Heart right ventricle (tissue), 16 donors: ENCODE results near the gene BAIAP3. TPM values are rescaled to one million over a fixed set of nuclear protein-coding genes. Genes with fewer than 3 reads are reported as not detected.
A peak's percentile ranks its signal among the peaks of the same experiment; 100 is the strongest.

Experiments
- ATAC-seq, 8 donors: fragments of 200-7000 bp; cut with Tn5 transposase; one replicate each; pipeline ENCODE4 v1.9.1; 2020; ENCODE audit warnings: mild to moderate bottlenecking in 8 of 8, moderate library complexity in 8 of 8, moderate number of reproducible peaks in 1 of 8
- DNase-seq, 2 donors: peaks; one replicate each; pipeline ENCODE4 v3.0.0-alpha.2; 2020
- H3K27ac ChIP-seq, 10 donors: fragments of 200-600 bp; sonication (generic) in 2 of 10; one replicate each; pipeline versions ENCODE4 v1.5.0 to v1.8.0; 2020 to 2022; ENCODE audit warnings: mild to moderate bottlenecking in 3 of 10
- H3K27me3 ChIP-seq, 7 donors: fragments of 200-600 bp; one replicate each; pipeline ENCODE4 v1.8.0; 2021 to 2022; ENCODE audit warnings: mild to moderate bottlenecking in 2 of 7
- H3K36me3 ChIP-seq, 9 donors: fragments of 200-600 bp; sonication (generic) in 1 of 9; one replicate each; pipeline versions ENCODE4 v1.5.0 to v1.8.0; 2020 to 2022; ENCODE audit warnings: mild to moderate bottlenecking in 2 of 9
- H3K4me1 ChIP-seq, 9 donors: fragments of 200-600 bp; sonication (generic) in 1 of 9; one replicate each; pipeline versions ENCODE4 v1.5.0 to v1.8.0; 2020 to 2022; ENCODE audit warnings: mild to moderate bottlenecking in 4 of 9
- H3K4me3 ChIP-seq, 10 donors: fragments of 200-600 bp; sonication (generic) in 2 of 10; one replicate each; pipeline versions ENCODE4 v1.5.0 to v1.8.0; 2020 to 2022; ENCODE audit warnings: mild to moderate bottlenecking in 7 of 10, moderate library complexity in 2 of 10
- H3K9me3 ChIP-seq, 11 donors: fragments of 200-600 bp in 10 of 11; sonication (generic) in 2 of 11; one replicate each; pipeline versions ENCODE4 v1.5.0 to v1.8.0; 2013 to 2022; ENCODE audit warnings: mild to moderate bottlenecking in 2 of 11, control low read depth in 1 of 11, moderate library complexity in 1 of 11
- CTCF ChIP-seq, 9 donors: fragments of 200-600 bp; sonication (generic) in 2 of 9; IDR thresholded peaks; one replicate each; pipeline versions ENCODE4 v1.5.0 to v1.8.0; 2021 to 2022; ENCODE audit warnings: antibody characterized with exemption in 9 of 9, mild to moderate bottlenecking in 5 of 9, moderate library complexity in 1 of 9
- WGBS, 2 donors: extraction: QIAGEN DNeasy Blood & Tissue Kit; methylation state at CpG; one replicate each; pipeline ENCODE4 v1.1.7; 2013; ENCODE audit warnings: inconsistent platforms in 1 of 2; 5-methylcytosine and 5-hydroxymethylcytosine counted together
- intact Hi-C, 10 donors: fragments of 100-400 bp; cut with DNase I; formaldehyde crosslinking; loops; one replicate each; pipeline versions ENCODE4 v1.11.1 to v1.14.2; 2022
- polyA plus RNA-seq, 2 donors: library from polyadenylated mRNA; stranded (reverse); fragments of 200-250 nt; gene quantifications; one replicate each; pipeline ENCODE4 v1.2.3, GENCODE V29; 2013
- total RNA-seq, 10 donors: library from RNA; stranded (reverse); fragmentation: NEBNext Ultra II Directional in 3 of 10; extraction: Animal tissue kit (Norgen Biotek cat#: 25700) in 3 of 10; gene quantifications; one replicate each; pipeline versions ENCODE4 v1.2.1 to v1.2.4, GENCODE V29; 2021 to 2023
- donor health status: Arrhythmogenic right ventricular cardiomyopathy.
- donor health status: ischemic (EF 13 %, LVEDD 7.1; RV severe dilation, severe dysfunction).
- donor health status: healthy with polysubstance abuse.
- donor health status: DM: no; HTN: yes; CAD: no.
- donor health status: DM: no; HTN: no; CAD: no.
- donor health status: ischemic (EF 25% LVEDD 6.9; RV normal size, moderate dysfunction).
- donor health status: ischemic (EF 25% LVEDD 5.7; RV mildly dilated, moderate dysfunction).
- donor health status: healthy.
- donor health status: DM: yes; HTN: yes; CAD: no.
- donor health status: Ischemic cardiomyopathy.
- donor health status: ischemic (EF 35%, LVEDD 5.7; RV mildly dilated, moderate dysfunction).
- donor health status: nonischemic (EF 11% LVEDD 7.7; RV severe dilation, severe dysfunction).
- donor health status: DM: yes; HTN: yes; CAD: no.
- donor health status: PGD.
- donor health status: ischemic (EF 29% LVEDD 5.4; RV normal size, mild dysfunction).
- donor health status: nonischemic (EF 23%, LVEDD 6.1; RV moderate dilation, normal function).

The BAIAP3 gene
- total and polyA plus RNA-seq, 12 donors, result 0.37 to 6.8 (median 2.0) TPM

- intact Hi-C loops, result no loop called here
- ATAC-seq, result no peak
- no peaks in the 10 kb centered on the region for H3K9me3 ChIP-seq
- 85 to 91% methylated on average over 10 of the region's 10 CpGs for WGBS, 2 donors
- no peak overlapping the region for H3K4me3 ChIP-seq
- TF ChIP-seq CTCF (IDR thresholded peaks at IDR 0.05), result no peak
- no peak for DNase-seq
- H3K36me3 ChIP-seq, result peaks cover 0 to 57% (median 9%) of the 10 kb centered on the region in 9 donors
- no peaks in the 10 kb centered on the region for H3K27me3 ChIP-seq
- peaks cover 7 to 26% (median 17%) of the 10 kb centered on the region in 9 donors for H3K4me1 ChIP-seq
- H3K27ac ChIP-seq, result peak overlapping the region in 2 of 10 donors; percentile 76 to 90
Observed at GRCh38 chr16:1380195-1380594, 46.8 kb downstream of the BAIAP3 start.

- Histone ChIP-seq H3K9me3 (no peaks in the 10 kb centered on the region), H3K27me3 (no peaks in the 10 kb centered on the region), H3K36me3 (peaks cover 0 to 64% (median 9%) of the 10 kb centered on the region in 9 donors), H3K4me1 (peaks cover 7 to 26% (median 17%) of the 10 kb centered on the region in 9 donors), H3K27ac (no peak overlapping the region), H3K4me3 (no peak overlapping the region)
- ATAC-seq (no peak), DNase-seq (no peak)
- WGBS, 2 donors, result 94 to 95% methylated on average over 9 of the region's 9 CpGs
- intact Hi-C loops, result no loop called here
- TF ChIP-seq CTCF (IDR thresholded peaks at IDR 0.05), result no peak
Observed at GRCh38 chr16:1381612-1382406, 48.4 kb downstream of the BAIAP3 start.

- Histone ChIP-seq H3K9me3 (no peaks in the 10 kb centered on the region), H3K27me3 (no peaks in the 10 kb centered on the region), H3K36me3 (peaks cover 0 to 80% (median 9%) of the 10 kb centered on the region in 9 donors), H3K27ac (no peak overlapping the region), H3K4me1 (peaks cover 3 to 16% (median 8%) of the 10 kb centered on the region in 9 donors), H3K4me3 (no peak overlapping the region)
- ATAC-seq, result no peak
- no peak for TF ChIP-seq CTCF (IDR thresholded peaks at IDR 0.05)
- intact Hi-C loops, result no loop called here
- DNase-seq, result no peak
- 92 to 94% methylated on average over 18 of the region's 18 CpGs for WGBS, 2 donors
Observed at GRCh38 chr16:1383556-1383955, 50.1 kb downstream of the BAIAP3 start.

GRCh38 chr16:1385232-1385631 is 51.8 kb downstream of the BAIAP3 start:
- Histone ChIP-seq H3K9me3 (no peaks in the 10 kb centered on the region), H3K27me3 (no peaks in the 10 kb centered on the region), H3K27ac (no peak overlapping the region), H3K4me3 (no peak overlapping the region), H3K36me3 (peaks cover 0 to 96% (median 11%) of the 10 kb centered on the region in 9 donors), H3K4me1 (peaks cover 0 to 2% (median 0%) of the 10 kb centered on the region in 9 donors)
- no peak for TF ChIP-seq CTCF (IDR thresholded peaks at IDR 0.05)
- 96 to 97% methylated on average over 39 of the region's 39 CpGs for WGBS, 2 donors
- intact Hi-C loops, result no loop called here
- no peak for DNase-seq
- peak in 1 of 8 donors; percentile 5 for ATAC-seq
